ENCODE results near the gene ACER1.

ACER1 gene

DNA sequence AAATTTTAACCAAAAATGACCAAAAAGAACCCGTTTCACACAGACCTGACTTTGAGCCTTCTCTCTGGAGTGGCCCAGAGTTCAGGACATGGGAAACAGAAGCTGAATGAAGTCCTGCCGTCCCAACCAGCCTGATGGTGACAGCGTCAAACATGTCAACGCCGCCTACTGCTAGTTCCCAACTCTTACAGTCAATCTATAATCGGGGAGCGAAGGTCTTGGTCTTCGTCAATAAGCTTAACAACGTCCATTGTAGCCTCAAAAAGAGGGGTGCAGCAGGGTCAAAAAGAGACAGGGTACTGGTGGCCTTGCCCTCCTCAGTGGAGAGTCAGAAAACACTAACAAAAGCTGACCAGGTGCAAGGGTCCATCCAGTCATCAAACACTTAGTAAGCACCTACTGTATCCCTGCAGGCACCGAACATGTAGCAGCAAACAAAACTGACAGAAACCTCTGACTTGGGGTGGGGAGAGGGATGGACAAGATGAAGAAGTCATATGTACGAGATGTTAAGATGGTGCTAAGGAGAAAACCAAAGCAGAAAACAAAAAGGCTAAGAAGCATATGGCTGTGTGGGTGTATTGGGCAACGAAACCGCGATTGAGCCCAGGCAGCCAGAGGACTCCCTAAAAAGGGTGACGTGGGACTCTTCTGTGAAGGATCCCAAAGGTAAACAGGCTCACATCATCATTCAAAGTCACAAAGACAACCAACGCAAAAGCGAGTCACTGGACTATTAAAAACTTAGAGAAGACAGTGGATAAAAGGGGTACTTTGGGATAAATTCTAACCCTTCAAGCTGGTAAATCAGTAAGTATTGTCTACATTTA lies 65.6 kb downstream of the ACER1 start:
- DNase-seq (ENCODE audit: low read depth): no peak

DNA sequence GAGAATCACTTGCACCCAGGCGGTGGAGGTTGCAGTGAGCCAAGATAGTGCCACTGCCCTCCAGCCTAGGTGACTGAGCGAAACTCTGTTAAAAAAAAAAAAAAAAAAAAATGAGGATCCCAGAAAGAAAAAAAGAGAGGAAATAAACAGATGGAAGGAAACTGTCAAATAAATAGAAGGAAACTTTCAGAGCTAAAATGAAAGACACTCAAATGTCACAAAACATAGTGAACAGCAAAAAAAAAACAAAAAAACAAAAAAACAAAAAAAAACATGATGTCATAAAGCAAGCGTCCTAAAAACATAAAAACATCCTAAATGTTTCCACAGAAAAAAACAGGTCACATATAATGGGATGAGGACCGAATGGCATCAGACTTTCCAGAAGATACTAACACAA lies 68.6 kb downstream of the ACER1 start:
- DNase-seq (ENCODE audit: low read depth): no peak

DNA sequence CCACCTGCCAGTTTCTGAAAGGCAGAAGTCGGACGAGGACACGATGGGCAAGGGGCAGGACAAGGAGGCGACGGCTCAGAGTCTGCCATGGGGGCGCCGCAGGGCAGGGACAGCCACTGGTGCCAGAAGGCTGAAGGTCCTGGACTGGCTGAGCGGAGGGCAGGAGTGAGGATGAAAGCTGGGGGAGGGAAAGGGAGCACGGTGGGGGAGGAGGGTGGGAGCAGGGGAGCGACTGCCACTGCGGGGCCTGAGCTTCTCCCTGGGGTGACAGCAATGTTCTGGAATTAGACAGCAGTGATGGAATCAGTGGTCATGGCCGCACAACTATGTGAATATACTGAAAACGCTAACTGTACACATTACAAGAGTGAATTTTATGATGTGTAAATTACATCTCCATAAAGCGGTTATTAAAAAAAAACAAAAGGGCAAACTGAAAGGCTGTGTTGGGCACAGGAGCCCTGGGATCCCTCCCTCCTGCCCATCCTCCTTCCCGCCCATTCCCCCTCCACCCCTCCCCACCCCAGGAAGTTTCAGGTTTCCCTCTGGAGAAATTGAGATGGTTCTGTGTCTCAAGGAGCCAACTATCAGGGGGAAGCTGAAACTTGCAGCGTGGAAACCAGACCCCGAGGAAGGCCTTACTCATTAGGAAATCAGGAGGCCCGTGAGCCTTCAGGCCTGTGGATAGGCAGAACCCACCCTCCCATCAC lies 69.5 kb downstream of the ACER1 start:
- no peak for DNase-seq (ENCODE audit: low read depth)

GRCh38 chr19:6263306-6263705 lies 70.1 kb downstream of the ACER1 start:
- no peak for DNase-seq (ENCODE audit: low read depth)

- no peak for DNase-seq (ENCODE audit: low read depth)
Observed at GRCh38 chr19:6262519-6262918, 70.9 kb downstream of the ACER1 start.

DNA sequence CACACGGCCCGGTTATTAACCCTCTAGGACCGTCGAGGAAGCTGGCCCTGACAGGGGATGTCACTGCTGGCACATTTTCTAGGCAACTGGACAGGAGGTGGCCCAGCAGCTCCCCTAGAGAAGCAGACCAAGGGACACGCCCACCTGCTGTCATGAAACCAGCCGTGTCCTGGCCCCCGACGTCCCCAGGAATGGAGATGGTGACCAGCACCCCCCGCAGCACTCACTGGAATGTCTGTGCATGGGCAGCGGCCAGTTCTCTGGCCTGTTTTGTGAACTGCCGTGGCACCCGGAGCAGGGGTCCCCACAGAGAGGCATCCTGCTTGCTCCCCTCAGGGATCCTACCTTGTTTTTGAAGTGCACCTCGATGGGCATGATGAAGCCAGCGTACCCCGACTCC lies 71.5 kb downstream of the ACER1 start:
- DNase-seq (ENCODE audit: low read depth): no peak

DNA sequence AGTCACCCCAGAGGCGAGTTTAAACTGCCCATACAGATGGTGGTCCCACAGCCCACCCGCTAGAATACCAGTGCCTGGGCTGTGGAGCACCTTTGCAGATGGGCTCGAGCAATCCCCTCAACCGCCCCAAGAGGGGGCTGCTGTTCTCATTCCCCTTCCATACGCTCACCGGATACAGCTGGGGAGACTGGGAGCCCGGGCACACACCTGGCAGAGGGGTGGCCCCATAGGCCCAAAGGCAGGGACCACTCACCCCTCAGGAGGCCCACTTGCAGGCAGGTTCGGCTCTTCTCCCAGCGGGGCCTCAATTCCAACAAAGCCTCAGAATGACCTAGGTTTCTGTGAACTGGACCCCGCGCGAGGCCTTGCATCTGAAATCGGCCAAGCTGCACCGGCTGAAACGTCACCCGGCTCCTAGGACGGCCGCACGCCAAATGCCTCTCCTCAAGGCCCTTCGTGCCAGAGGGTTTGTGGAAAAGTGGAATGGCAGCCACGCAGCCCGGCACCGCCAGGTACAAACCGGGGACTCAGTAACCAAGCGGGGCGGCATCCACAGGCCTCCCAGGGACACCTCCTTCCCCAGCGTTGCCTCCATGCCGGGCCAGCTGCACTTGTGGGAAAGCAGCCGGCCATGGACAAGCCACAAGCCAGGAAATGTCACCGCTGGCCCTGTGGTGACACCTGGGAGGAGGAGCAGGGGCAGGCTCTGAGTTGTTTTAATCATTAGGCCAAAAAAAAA lies 72.3 kb downstream of the ACER1 start:
- no peak for DNase-seq (ENCODE audit: low read depth)

DNA sequence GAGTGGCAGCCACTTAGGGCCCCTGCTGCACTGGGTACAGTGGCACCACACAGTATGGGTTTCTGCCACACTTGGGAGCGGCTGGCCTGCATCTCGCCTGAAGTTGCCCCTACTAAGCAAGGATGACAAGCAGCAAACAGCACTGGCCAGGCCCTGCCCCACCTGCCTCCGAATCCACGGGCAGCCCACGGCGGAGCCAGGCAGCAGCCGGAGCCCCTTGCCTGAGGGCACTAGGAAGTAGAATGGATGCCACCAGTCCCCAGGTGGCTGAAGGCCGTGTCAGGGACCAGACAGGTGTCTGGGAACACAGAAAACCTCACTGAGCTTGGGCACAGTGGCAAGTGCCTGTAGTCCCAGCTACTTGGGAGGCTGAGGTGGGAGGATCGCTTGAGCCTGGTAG lies 73.0 kb downstream of the ACER1 start:
- DNase-seq (ENCODE audit: low read depth): no peak

- no peak for DNase-seq (ENCODE audit: low read depth)
Observed at GRCh38 chr19:6259312-6259861, 74.0 kb downstream of the ACER1 start.

- DNase-seq (ENCODE audit: low read depth): no peak
Observed at GRCh38 chr19:6258812-6259311, 74.5 kb downstream of the ACER1 start.
